HepG2 (cell line): ENCODE results near the gene MVP. TPM values are rescaled to one million over a fixed set of nuclear protein-coding genes. Genes with fewer than 3 reads are reported as not detected.

ENCODE experiments used
- ATAC-seq: fragments of 200-7000 bp; cut with Tn5 transposase; 3 replicates; pipeline ENCODE4 v1.9.1; 2020; ENCODE audit warnings: mild to moderate bottlenecking, moderate library complexity
- BruUV-seq: library from RNA; stranded (reverse); fragments of 400-500 nt; replicated peaks from 2 replicates; lab custom pipeline; 2021; lab: Mats Ljungman, UMichigan
- CTCF ChIA-PET: fragments of 300-600 bp; formaldehyde crosslinking; extraction: SDS; loops from one replicate; lab custom pipeline; 2021; ENCODE audit warnings: low total read pairs, inconsistent platforms, low intra/inter-chr PET ratio; lab: Yijun Ruan, JAX
- POLR2A ChIA-PET: fragments of 350-600 bp; sonication (Branson Sonifier 250); formaldehyde crosslinking; loops from one replicate; lab custom pipeline; 2020; ENCODE audit warnings: antibody characterized with exemption, inconsistent platforms; lab: Yijun Ruan, JAX
- DNase-seq: peaks from one replicate; pipeline ENCODE4 v3.0.0-alpha.2; 2015; ENCODE audit warnings: low spot score
- FAIRE-seq: peaks from 3 replicates; lab custom pipeline; 2011; peaks lifted over from hg19 to GRCh38; lab: Jason Lieb, UNC
- H2AFZ ChIP-seq: one replicate; pipeline ENCODE4 v1.6.1; 2011; ENCODE audit warnings: low read length, inconsistent platforms
- H3K27ac ChIP-seq: fragments of 300-600 bp; 3 replicates; pipeline ENCODE4 v1.8.0; 2011; ENCODE audit warnings: mixed run types, mild to moderate bottlenecking, mixed read lengths, low read length, inconsistent platforms; ENCODE audit not compliant: insufficient read depth; ENCODE audit errors: extremely low read length
- H3K27me3 ChIP-seq, 2 experiments: fragments of 200-600 bp in 1 of 2; 2 replicates in 1 of 2; 3 replicates in 1 of 2; pipeline versions ENCODE4 v1.6.0 to v1.8.0; 2011; ENCODE audit warnings: low read length in 2 of 2, mild to moderate bottlenecking in 2 of 2, moderate library complexity in 2 of 2, inconsistent platforms in 1 of 2; ENCODE audit not compliant: insufficient read depth in 2 of 2, control insufficient read depth in 1 of 2
- H3K36me3 ChIP-seq, 2 experiments: fragments of 200-600 bp in 1 of 2; replicated peaks in 1 of 2; 2 replicates in 1 of 2; 3 replicates in 1 of 2; pipeline versions ENCODE4 v1.5.1 to v1.8.0; 2011; ENCODE audit warnings: low read length in 2 of 2, inconsistent platforms in 1 of 2; ENCODE audit not compliant: insufficient read depth in 2 of 2, control insufficient read depth in 1 of 2
- H3K4me1 ChIP-seq: 2 replicates; pipeline ENCODE4 v1.5.1; 2012; ENCODE audit warnings: low read length, inconsistent platforms; ENCODE audit not compliant: insufficient read depth
- H3K4me2 ChIP-seq: 2 replicates; pipeline ENCODE4 v1.6.0; 2011; ENCODE audit warnings: low read depth, low read length, inconsistent platforms
- H3K4me3 ChIP-seq, 3 experiments: fragments of 200-600 bp in 1 of 3; sonication (generic), shearing (Covaris generic) in 1 of 3; replicated peaks in 1 of 3; 2 replicates each; pipeline ENCODE4 v1.5.1; 2011 to 2016; ENCODE audit warnings: low read length in 3 of 3, inconsistent platforms in 2 of 3, low read depth in 2 of 3, mild to moderate bottlenecking in 2 of 3, control low read depth in 1 of 3, mixed read lengths in 1 of 3; ENCODE audit not compliant: insufficient read depth in 1 of 3
- H3K79me2 ChIP-seq: one replicate; pipeline ENCODE4 v1.6.1; 2011; ENCODE audit warnings: low read length, inconsistent platforms; ENCODE audit not compliant: insufficient read depth
- H3K9ac ChIP-seq: 2 replicates; pipeline ENCODE4 v1.6.0; 2011; ENCODE audit warnings: mild to moderate bottlenecking, low read depth, low read length, inconsistent platforms; ENCODE audit not compliant: insufficient read depth
- H3K9me3 ChIP-seq: 2 replicates; pipeline ENCODE4 v1.5.1; 2012; ENCODE audit warnings: mild to moderate bottlenecking, low read length
- H4K20me1 ChIP-seq: 2 replicates; pipeline ENCODE4 v1.6.0; 2011; ENCODE audit warnings: inconsistent platforms, mild to moderate bottlenecking, low read length, moderate library complexity; ENCODE audit not compliant: insufficient read depth
- AGO2 ChIP-seq: fragments of 200-400 bp; formaldehyde crosslinking; optimal IDR thresholded peaks from 2 replicates; pipeline ENCODE3; 2017; ENCODE audit warnings: mild to moderate bottlenecking, low read depth, low read length, moderate library complexity
- ARNTL ChIP-seq: sonication (generic); formaldehyde crosslinking; IDR thresholded peaks from 2 replicates; pipeline ENCODE4 v1.4.0; 2020; ENCODE audit warnings: mild to moderate bottlenecking, missing genetic modification reagents
- FOXA1 ChIP-seq, 2 experiments: fragments of 450-650 bp in 1 of 2; sonication (generic) in 1 of 2; formaldehyde crosslinking in 1 of 2; IDR thresholded peaks; 2 replicates each; pipeline versions ENCODE4 v1.4.0 to v1.6.1; 2016 to 2020; ENCODE audit warnings: missing genetic modification reagents in 1 of 2
- FOXK1 ChIP-seq: sonication (generic); formaldehyde crosslinking; IDR thresholded peaks from 2 replicates; pipeline ENCODE4 v1.4.0; 2020; ENCODE audit warnings: low read depth, missing genetic modification reagents, borderline replicate concordance
- GABPB1 ChIP-seq: IDR thresholded peaks from 2 replicates; pipeline ENCODE4 v1.6.1; 2016; ENCODE audit warnings: mild to moderate bottlenecking, missing genetic modification reagents, moderate library complexity, missing compliant biosample characterization
- KAT7 ChIP-seq: IDR thresholded peaks from 2 replicates; pipeline ENCODE4 v1.6.1; 2018; ENCODE audit warnings: borderline replicate concordance, missing compliant biosample characterization
- ONECUT2 ChIP-seq: sonication (generic); formaldehyde crosslinking; IDR thresholded peaks from 2 replicates; pipeline ENCODE4 v1.4.0; 2020; ENCODE audit warnings: missing genetic modification reagents
- SP2 ChIP-seq: sonication (generic); formaldehyde crosslinking; IDR thresholded peaks from 2 replicates; pipeline ENCODE4 v1.5.1; 2020; ENCODE audit warnings: mild to moderate bottlenecking, missing genetic modification reagents
- TBL1XR1 ChIP-seq: fragments of 150-350 bp; IDR thresholded peaks from 2 replicates; pipeline ENCODE4 v1.6.1; 2014; ENCODE audit warnings: borderline replicate concordance, low read length; ENCODE audit not compliant: partially characterized antibody
- ZFP36L2 ChIP-seq: sonication (generic); formaldehyde crosslinking; IDR thresholded peaks from 2 replicates; pipeline ENCODE4 v1.4.0; 2020; ENCODE audit warnings: missing genetic modification reagents
- ZFY ChIP-seq: sonication (generic); formaldehyde crosslinking; IDR thresholded peaks from 2 replicates; pipeline ENCODE4 v1.4.0; 2020; ENCODE audit warnings: missing genetic modification reagents
- ZNF136 ChIP-seq: sonication (generic); formaldehyde crosslinking; IDR thresholded peaks from 2 replicates; pipeline ENCODE4 v1.8.1; 2022; ENCODE audit warnings: low read depth, mild to moderate bottlenecking, moderate library complexity, missing genetic modification reagents
- ZNF225 ChIP-seq: sonication (generic); formaldehyde crosslinking; IDR thresholded peaks from 2 replicates; pipeline ENCODE4 v1.4.0; 2020; ENCODE audit warnings: mild to moderate bottlenecking, missing genetic modification reagents
- ZNF251 ChIP-seq: sonication (generic); formaldehyde crosslinking; IDR thresholded peaks from 2 replicates; pipeline ENCODE4 v1.9.0; 2021; ENCODE audit warnings: mild to moderate bottlenecking, missing genetic modification reagents
- ZNF451 ChIP-seq: sonication (generic); formaldehyde crosslinking; IDR thresholded peaks from 2 replicates; pipeline ENCODE4 v1.5.0; 2020; ENCODE audit warnings: mild to moderate bottlenecking, missing genetic modification reagents
- ZNF543 ChIP-seq: sonication (generic); formaldehyde crosslinking; IDR thresholded peaks from 2 replicates; pipeline ENCODE4 v1.4.0; 2020; ENCODE audit warnings: mild to moderate bottlenecking, missing genetic modification reagents
- ZNF552 ChIP-seq: sonication (generic); formaldehyde crosslinking; IDR thresholded peaks from 2 replicates; pipeline ENCODE4 v1.9.0; 2022; ENCODE audit warnings: missing genetic modification reagents, mild to moderate bottlenecking, borderline replicate concordance
- ZNF891 ChIP-seq: sonication (generic); formaldehyde crosslinking; IDR thresholded peaks from 2 replicates; pipeline ENCODE4 v1.5.0; 2020; ENCODE audit warnings: mild to moderate bottlenecking, missing genetic modification reagents
- WGBS: methylation state at CpG from one replicate; pipeline ENCODE4 v1.1.6; 2017; ENCODE audit warnings: low lambda C conversion rate; 5-methylcytosine and 5-hydroxymethylcytosine counted together
- in situ Hi-C: cut with HindIII; loops from 2 replicates; pipeline ENCODE4 v1.10.0; 2017; ENCODE audit warnings: low pct_unique_long_range_greater_than_20kb; ENCODE audit not compliant: extremely low pct_ligation_motif_present
- intact Hi-C: fragments of 100-400 bp; cut with micrococcal nuclease; formaldehyde crosslinking; loops from one replicate; pipeline ENCODE4 v1.10.0; 2022; ENCODE audit not compliant: unreplicated experiment
- polyA plus RNA-seq, 8 experiments: library from polyadenylated mRNA; depleted of rRNA in 3 of 8; stranded (reverse) in 7 of 8; unstranded in 1 of 8; fragments of >200 nt; fragmentation: Illumina TruSeq in 4 of 8; extraction: Trizol in 4 of 8; gene quantifications; 2 replicates each; pipeline versions ENCODE4 v1.2.1 to v1.2.3, GENCODE V29; 2011 to 2016; ENCODE audit warnings: low read depth in 4 of 8, missing spikeins in 1 of 8, mixed read lengths in 1 of 8; ENCODE audit not compliant: insufficient read depth in 1 of 8
- total RNA-seq, 5 experiments: library from RNA; depleted of rRNA; stranded (reverse); fragments of >200 nt; fragmentation: Illumina TruSeq; extraction: Trizol; gene quantifications; 2 replicates each; pipeline ENCODE4 v1.2.3, GENCODE V29; 2016; ENCODE audit warnings: low read depth in 1 of 5
- TF ChIP-seq, protein P1 (sequence below): sonication (generic); formaldehyde crosslinking; IDR thresholded peaks from 2 replicates; pipeline ENCODE4 v1.4.0; 2020; ENCODE audit warnings: missing genetic modification reagents
- TF ChIP-seq, protein P2 (sequence below): sonication (generic); formaldehyde crosslinking; IDR thresholded peaks from 2 replicates; pipeline ENCODE4 v1.4.0; 2020; ENCODE audit warnings: mild to moderate bottlenecking, missing genetic modification reagents
- TF ChIP-seq, protein P3 (sequence below): sonication (generic); formaldehyde crosslinking; IDR thresholded peaks from 2 replicates; pipeline ENCODE4 v1.8.1; 2023; ENCODE audit warnings: missing genetic modification reagents, mild to moderate bottlenecking, borderline replicate concordance

Gene MVP
- total and polyA plus RNA-seq, 2 of the 13 experiments (the other 11 are each of a cell fraction or from before 2014, with no cell fraction given) = 22.9 to 43.5 TPM

DNA sequence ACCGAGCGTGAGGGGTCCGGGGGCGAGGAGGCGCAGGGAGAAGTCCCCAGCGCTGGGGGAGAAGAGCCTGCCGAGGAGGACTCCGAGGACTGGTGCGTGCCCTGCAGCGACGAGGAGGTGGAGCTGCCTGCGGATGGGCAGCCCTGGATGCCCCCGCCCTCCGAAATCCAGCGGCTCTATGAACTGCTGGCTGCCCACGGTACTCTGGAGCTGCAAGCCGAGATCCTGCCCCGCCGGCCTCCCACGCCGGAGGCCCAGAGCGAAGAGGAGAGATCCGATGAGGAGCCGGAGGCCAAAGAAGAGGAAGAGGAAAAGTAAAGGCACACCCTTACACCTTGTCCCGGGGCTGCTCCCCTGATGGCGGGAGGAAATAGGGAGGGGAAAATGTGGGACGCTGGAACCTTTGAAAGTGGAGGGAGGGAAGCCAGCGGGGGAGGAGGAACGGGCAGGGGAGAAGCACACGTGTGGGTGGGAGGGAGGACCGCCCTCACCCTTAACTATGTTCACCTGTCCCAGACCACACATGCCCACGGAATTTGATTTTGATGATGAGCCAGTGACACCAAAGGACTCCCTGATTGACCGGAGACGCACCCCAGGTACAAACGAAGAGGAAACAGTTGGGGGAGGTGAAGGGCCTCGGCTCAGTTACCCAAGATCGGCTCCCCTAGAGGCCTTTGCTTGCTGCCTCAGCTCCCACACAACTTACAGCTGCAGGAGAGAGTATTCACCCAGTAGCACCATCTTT, 3.4 kb upstream of the MVP start:
- peak overlapping the region; percentile 79 for H3K9ac ChIP-seq
- in situ Hi-C loops = loop anchor here (25.0 kb wide), 1 partner anchor 845 kb away; the partner anchor contains the start of genes FBRS and PRR14
- H3K4me1 ChIP-seq = peaks cover 84% of the 10 kb centered on the region
- peak overlapping the region; percentile 86 to 93 (median 88) for H3K4me3 ChIP-seq
- peaks cover 5% of the 10 kb centered on the region; the same call in 1 of the 2 replicates for H4K20me1 ChIP-seq
- FAIRE-seq (no peak), ATAC-seq (peak; percentile 55), DNase-seq (peak; percentile 47)
- no peak overlapping the region for H2AFZ ChIP-seq
- intact Hi-C loops = loop anchor here (1.0 kb wide), 1 partner anchor 31 kb away; no protein-coding TSS in a partner anchor
- no TSS peak for BruUV-seq
- CTCF ChIA-PET = interaction anchor here (0.9 to 1.5 kb wide), 4 partner anchors 27 to 116 kb away, joined by 3 to 6 read pairs (median 4); partner anchors contain the start of gene KIF22
- 1% methylated on average over 36 of the region's 37 CpGs for WGBS
- H3K36me3 ChIP-seq = peaks cover 0 to 9% of the 10 kb centered on the region in 2 experiments; a peak in 2 of 5 replicates
- H3K9me3 ChIP-seq = no peaks in the 10 kb centered on the region
- peaks cover 0 to 12% of the 10 kb centered on the region in 2 experiments; a peak in 2 of 5 replicates for H3K27me3 ChIP-seq
- H3K79me2 ChIP-seq = peaks cover 25% of the 10 kb centered on the region
- H3K4me2 ChIP-seq = peak overlapping the region; percentile 99
- POLR2A ChIA-PET = interaction anchor here (0.6 to 7.0 kb wide), 19 partner anchors 10 to 156 kb away, joined by 3 to 145 read pairs (median 8); partner anchors contain the start of genes ASPHD1, CDIPT, KIF22 and MAZ
- peak overlapping the region; percentile 83 for H3K27ac ChIP-seq
- TF ChIP-seq AGO2 (peak; percentile 25), ZNF543 (CRISPR knock-in tag) (peak; percentile 14; the same call in 1 of the 2 replicates), GABPB1 (CRISPR knock-in tag) (peak; percentile 3; the same call in 1 of the 2 replicates), ZNF225 (CRISPR knock-in tag) (peak; percentile 81; the same call in 1 of the 2 replicates), ZNF451 (CRISPR knock-in tag) (peak; percentile 79; the same call in 1 of the 2 replicates), ZNF136 (CRISPR knock-in tag) (0 out of 2 replicates have a peak, but pooled peaks have one; percentile 6), KAT7 (0 out of 2 replicates have a peak, but pooled peaks have one; percentile 33), ARNTL (0 out of 2 replicates have a peak, but pooled peaks have one; percentile 0), ZNF552 (CRISPR knock-in tag) (no peak), ZNF251 (CRISPR knock-in tag) (no peak), TBL1XR1 (no peak), SP2 (no peak), ONECUT2 (CRISPR knock-in tag) (no peak), ZNF891 (peak; percentile 60; the same call in 1 of the 2 replicates), ZFP36L2 (CRISPR knock-in tag) (no peak), ZFY (CRISPR knock-in tag) (peak; percentile 25; the same call in 1 of the 2 replicates), FOXK1 (CRISPR knock-in tag) (no peak), FOXA1 (IDR thresholded peaks at IDR 0.05) (no peak), FOXA1 (CRISPR knock-in tag; IDR thresholded peaks at IDR 0.05) (0 out of 2 replicates have a peak, but pooled peaks have one; percentile 2)
- TF ChIP-seq, protein P1, sequence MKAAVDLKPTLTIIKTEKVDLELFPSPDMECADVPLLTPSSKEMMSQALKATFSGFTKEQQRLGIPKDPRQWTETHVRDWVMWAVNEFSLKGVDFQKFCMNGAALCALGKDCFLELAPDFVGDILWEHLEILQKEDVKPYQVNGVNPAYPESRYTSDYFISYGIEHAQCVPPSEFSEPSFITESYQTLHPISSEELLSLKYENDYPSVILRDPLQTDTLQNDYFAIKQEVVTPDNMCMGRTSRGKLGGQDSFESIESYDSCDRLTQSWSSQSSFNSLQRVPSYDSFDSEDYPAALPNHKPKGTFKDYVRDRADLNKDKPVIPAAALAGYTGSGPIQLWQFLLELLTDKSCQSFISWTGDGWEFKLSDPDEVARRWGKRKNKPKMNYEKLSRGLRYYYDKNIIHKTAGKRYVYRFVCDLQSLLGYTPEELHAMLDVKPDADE (CRISPR knock-in tag) = no peak
- TF ChIP-seq, protein P2, sequence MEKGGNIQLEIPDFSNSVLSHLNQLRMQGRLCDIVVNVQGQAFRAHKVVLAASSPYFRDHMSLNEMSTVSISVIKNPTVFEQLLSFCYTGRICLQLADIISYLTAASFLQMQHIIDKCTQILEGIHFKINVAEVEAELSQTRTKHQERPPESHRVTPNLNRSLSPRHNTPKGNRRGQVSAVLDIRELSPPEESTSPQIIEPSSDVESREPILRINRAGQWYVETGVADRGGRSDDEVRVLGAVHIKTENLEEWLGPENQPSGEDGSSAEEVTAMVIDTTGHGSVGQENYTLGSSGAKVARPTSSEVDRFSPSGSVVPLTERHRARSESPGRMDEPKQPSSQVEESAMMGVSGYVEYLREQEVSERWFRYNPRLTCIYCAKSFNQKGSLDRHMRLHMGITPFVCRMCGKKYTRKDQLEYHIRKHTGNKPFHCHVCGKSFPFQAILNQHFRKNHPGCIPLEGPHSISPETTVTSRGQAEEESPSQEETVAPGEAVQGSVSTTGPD = no peak
- TF ChIP-seq, protein P3, sequence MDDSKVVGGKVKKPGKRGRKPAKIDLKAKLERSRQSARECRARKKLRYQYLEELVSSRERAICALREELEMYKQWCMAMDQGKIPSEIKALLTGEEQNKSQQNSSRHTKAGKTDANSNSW = no peak; the same call in 1 of the 2 replicates
